K562 (cell line): ENCODE results near the gene OR52B6. TPM values are rescaled to one million over a fixed set of nuclear protein-coding genes. Genes with fewer than 3 reads are reported as not detected.

ENCODE experiments used
- CBX3 ChIP-seq, 2 experiments: IDR thresholded peaks; 1 replicate in 1 of 2; 2 replicates in 1 of 2; pipeline ENCODE4 v1.6.1; 2012; ENCODE audit warnings: inconsistent platforms in 2 of 2, low read length in 2 of 2, borderline replicate concordance in 1 of 2, control low read depth in 1 of 2
- CEBPZ ChIP-seq: fragments of 150-350 bp; IDR thresholded peaks from 2 replicates; pipeline ENCODE4 v1.6.1; 2014; ENCODE audit warnings: low read depth, mild to moderate bottlenecking, low read length, borderline replicate concordance
- DACH1 ChIP-seq: fragments of 450-650 bp; IDR thresholded peaks from 2 replicates; pipeline ENCODE4 v1.6.1; 2018; ENCODE audit not compliant: partially characterized antibody
- E2F5 ChIP-seq: sonication (generic); formaldehyde crosslinking; IDR thresholded peaks from 2 replicates; pipeline ENCODE4 v1.8.0; 2022; ENCODE audit warnings: mild to moderate bottlenecking, missing genetic modification reagents
- FOXM1 ChIP-seq, 2 experiments: fragments of 450-650 bp in 1 of 2; sonication (generic) in 1 of 2; formaldehyde crosslinking in 1 of 2; IDR thresholded peaks; 2 replicates each; pipeline versions ENCODE4 v1.6.1 to v1.9.0; 2017 to 2022; ENCODE audit warnings: low read depth in 2 of 2, mild to moderate bottlenecking in 2 of 2, missing genetic modification reagents in 1 of 2, moderate library complexity in 1 of 2
- FOXP1 ChIP-seq: sonication (generic); formaldehyde crosslinking; IDR thresholded peaks from 2 replicates; pipeline ENCODE4 v1.8.0; 2022; ENCODE audit warnings: mild to moderate bottlenecking, missing genetic modification reagents
- GABPA ChIP-seq: fragments of 200-800 bp; sonication (Bioruptor generic); conservative IDR thresholded peaks from 2 replicates; pipeline ENCODE4 v1.6.1; 2016; ENCODE audit warnings: low read depth, missing genetic modification characterization, missing compliant biosample characterization
- MCM5 ChIP-seq: fragments of 450-650 bp; IDR thresholded peaks from 2 replicates; pipeline ENCODE4 v1.6.1; 2016; ENCODE audit warnings: low read depth
- MIER1 ChIP-seq: fragments of 450-650 bp; IDR thresholded peaks from 2 replicates; pipeline ENCODE4 v1.6.1; 2016; ENCODE audit warnings: antibody characterized with exemption, mild to moderate bottlenecking, low read depth
- MYC ChIP-seq, 2 experiments: fragments of 250-450 bp in 1 of 2; sonication (Bioruptor Pico) in 1 of 2; IDR thresholded peaks; 2 replicates each; pipeline versions ENCODE4 v1.5.1 to v1.6.1; 2012 to 2021; ENCODE audit warnings: low read depth in 2 of 2, borderline replicate concordance in 1 of 2, improper control_type of control experiment in 1 of 2, low read length in 1 of 2, mild to moderate bottlenecking in 1 of 2, moderate library complexity in 1 of 2
- NCOA1 ChIP-seq: fragments of 450-650 bp; IDR thresholded peaks from 2 replicates; pipeline ENCODE4 v1.6.1; 2016; ENCODE audit warnings: low read depth
- NFE2 ChIP-seq: IDR thresholded peaks from 2 replicates; pipeline ENCODE4 v1.6.1; 2014; ENCODE audit warnings: antibody characterized with exemption, low read depth
- NR2C1 ChIP-seq, 2 experiments: fragments of 450-650 bp; IDR thresholded peaks; 2 replicates each; pipeline ENCODE4 v1.6.1; 2017; ENCODE audit warnings: mild to moderate bottlenecking in 2 of 2, antibody characterized with exemption in 1 of 2, inconsistent platforms in 1 of 2, missing compliant biosample characterization in 1 of 2, missing genetic modification characterization in 1 of 2
- POLR2AphosphoS5 ChIP-seq: IDR thresholded peaks from 2 replicates; pipeline ENCODE4 v1.6.1; 2011; ENCODE audit warnings: mild to moderate bottlenecking, low read depth, low read length, moderate library complexity; ENCODE audit not compliant: control insufficient read depth, insufficient read depth
- PTRF ChIP-seq: fragments of 450-650 bp; IDR thresholded peaks from 2 replicates; pipeline ENCODE4 v1.6.1; 2016; ENCODE audit warnings: mild to moderate bottlenecking, missing genetic modification characterization, missing compliant biosample characterization
- PYGO2 ChIP-seq: fragments of 450-650 bp; IDR thresholded peaks from 2 replicates; pipeline ENCODE4 v1.6.1; 2016; ENCODE audit warnings: mild to moderate bottlenecking, missing genetic modification characterization, moderate library complexity, missing compliant biosample characterization
- SMARCE1 ChIP-seq: fragments of 450-650 bp; IDR thresholded peaks from 2 replicates; pipeline ENCODE4 v1.7.1; 2016; ENCODE audit warnings: mild to moderate bottlenecking
- XRCC5 ChIP-seq: fragments of 200-400 bp; formaldehyde crosslinking; IDR thresholded peaks from 2 replicates; pipeline ENCODE4 v1.6.1; 2017; ENCODE audit warnings: low read depth, mild to moderate bottlenecking, low read length
- YY1 ChIP-seq, 3 experiments: IDR thresholded peaks; 2 replicates each; pipeline ENCODE4 v1.6.1; 2011; ENCODE audit warnings: low read length in 2 of 3, mild to moderate bottlenecking in 2 of 3, moderate library complexity in 2 of 3, borderline replicate concordance in 1 of 3, control low read depth in 1 of 3, low read depth in 1 of 3; ENCODE audit not compliant: insufficient read depth in 3 of 3, insufficient replicate concordance in 2 of 3, control insufficient read depth in 1 of 3, insufficient read length in 1 of 3; ENCODE audit errors: extremely low read depth in 1 of 3
- ZNF140 ChIP-seq: fragments of 250-450 bp; sonication (Bioruptor Pico); IDR thresholded peaks from 2 replicates; pipeline ENCODE4 v1.8.0; 2021; ENCODE audit warnings: moderate library complexity, mild to moderate bottlenecking, inconsistent platforms
- ZNF212 ChIP-seq: fragments of 450-650 bp; formaldehyde crosslinking; IDR thresholded peaks from 2 replicates; pipeline ENCODE4 v1.4.0; 2020; ENCODE audit warnings: mild to moderate bottlenecking
- ZNF232 ChIP-seq: sonication (generic); formaldehyde crosslinking; IDR thresholded peaks from 2 replicates; pipeline ENCODE4 v1.8.0; 2022; ENCODE audit warnings: mild to moderate bottlenecking, missing genetic modification reagents
- ZNF644 ChIP-seq: fragments of 200-800 bp; sonication (Bioruptor generic); IDR thresholded peaks from 2 replicates; pipeline ENCODE4 v1.6.1; 2016; ENCODE audit warnings: low read depth, missing genetic modification characterization, missing compliant biosample characterization
- polyA plus RNA-seq, 8 experiments: library from polyadenylated mRNA; depleted of rRNA in 4 of 8; stranded (reverse) in 5 of 8; unstranded in 3 of 8; fragments of >200 nt; fragmentation: Nextera tagmentation in 2 of 8; fragmentation: Illumina TruSeq in 1 of 8; extraction: Ambion mirVana in 2 of 8; extraction: Trizol in 1 of 8; gene quantifications; 2 replicates each; pipeline versions ENCODE4 v1.2.1 to v1.2.3, GENCODE V29; 2011 to 2014; ENCODE audit warnings: inconsistent platforms in 1 of 8, missing spikeins in 1 of 8
- total RNA-seq, 7 experiments: library from RNA; depleted of rRNA in 6 of 7; stranded (reverse); fragments of >200 nt in 6 of 7; fragmentation: Illumina TruSeq in 2 of 7; extraction: Trizol in 2 of 7; gene quantifications; 2 replicates each; pipeline versions ENCODE4 v1.2.1 to v1.2.3, GENCODE V29; 2011 to 2021; ENCODE audit warnings: low replicate concordance in 1 of 7

Gene OR52B6
- total and polyA plus RNA-seq, 9 of the 15 experiments (the other 6 are each of a cell fraction or from before 2014, with no cell fraction given): not detected

- TF ChIP-seq E2F5 (CRISPR knock-in tag): no peak
- no peak for TF ChIP-seq CEBPZ
- peak; percentile 10 for TF ChIP-seq DACH1
- no peak for TF ChIP-seq GABPA
- TF ChIP-seq PTRF: no peak
- no peak for TF ChIP-seq SMARCE1
- no peak for TF ChIP-seq NFE2
- TF ChIP-seq POLR2AphosphoS5: peak; percentile 50; the same call in 1 of the 2 replicates
- no peak for TF ChIP-seq FOXP1 (CRISPR knock-in tag)
- TF ChIP-seq ZNF212: no peak
- TF ChIP-seq MYC (IDR thresholded peaks at IDR 0.05; ENCODE audit: low read depth, low read length): peak; percentile 24; the same call in 1 of the 2 replicates
- no peak for TF ChIP-seq MYC (CRISPR knock-in tag; IDR thresholded peaks at IDR 0.05; ENCODE audit: borderline replicate concordance, low read depth)
- TF ChIP-seq XRCC5: no peak
- TF ChIP-seq FOXM1 (IDR thresholded peaks at IDR 0.05; ENCODE audit: low read depth): 0 out of 2 replicates have a peak, but pooled peaks have one; percentile 33
- no peak for TF ChIP-seq FOXM1 (CRISPR knock-in tag; IDR thresholded peaks at IDR 0.05; ENCODE audit: low read depth)
- no peak for TF ChIP-seq YY1 (IDR thresholded peaks at IDR 0.05; ENCODE audit: borderline replicate concordance in 1 of 3, control insufficient read depth in 1 of 3, extremely low read depth in 1 of 3, insufficient read depth in 3 of 3, insufficient read length in 1 of 3, insufficient replicate concordance in 2 of 3, low read depth in 1 of 3, low read length in 2 of 3)
- no peak for TF ChIP-seq NCOA1
- TF ChIP-seq ZNF232: no peak
- peak; percentile 84 for TF ChIP-seq NR2C1 (IDR thresholded peaks at IDR 0.05)
- peak; percentile 46; the same call in 1 of the 2 replicates for TF ChIP-seq NR2C1 (tag; IDR thresholded peaks at IDR 0.05)
- TF ChIP-seq CBX3 (IDR thresholded peaks at IDR 0.05; ENCODE audit: borderline replicate concordance in 1 of 2, low read length in 2 of 2): 0 out of 3 replicates have a peak, but pooled peaks of 1 of the 2 experiments have one; percentile 25
- TF ChIP-seq MIER1: no peak
- TF ChIP-seq PYGO2: no peak
- no peak for TF ChIP-seq MCM5
- no peak for TF ChIP-seq ZNF644
- no peak for TF ChIP-seq ZNF140
Measured at GRCh38 chr11:5591613-5592012, 10.9 kb downstream of the OR52B6 start (continued).
